ENCODE results near the gene UBE2I.

DNA sequence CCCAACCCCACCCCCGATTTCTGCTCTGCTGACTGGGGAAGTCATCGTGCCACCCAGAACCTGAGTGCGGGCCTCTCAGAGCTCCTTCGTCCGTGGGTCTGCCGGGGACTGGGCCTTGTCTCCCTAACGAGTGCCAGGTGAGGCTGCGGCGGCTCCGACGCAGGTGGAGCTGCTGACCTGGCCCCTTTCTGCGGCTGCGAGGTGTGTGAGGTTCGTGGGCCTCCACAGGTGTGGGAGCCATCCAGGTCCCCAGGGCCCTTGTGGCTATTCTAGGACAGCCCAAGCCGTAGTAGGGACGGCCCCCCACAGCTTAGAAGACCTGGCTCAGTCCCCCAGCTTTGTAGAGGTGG is 3.0 kb downstream of the UBE2I start:
- TF ChIP-seq, protein P1, sequence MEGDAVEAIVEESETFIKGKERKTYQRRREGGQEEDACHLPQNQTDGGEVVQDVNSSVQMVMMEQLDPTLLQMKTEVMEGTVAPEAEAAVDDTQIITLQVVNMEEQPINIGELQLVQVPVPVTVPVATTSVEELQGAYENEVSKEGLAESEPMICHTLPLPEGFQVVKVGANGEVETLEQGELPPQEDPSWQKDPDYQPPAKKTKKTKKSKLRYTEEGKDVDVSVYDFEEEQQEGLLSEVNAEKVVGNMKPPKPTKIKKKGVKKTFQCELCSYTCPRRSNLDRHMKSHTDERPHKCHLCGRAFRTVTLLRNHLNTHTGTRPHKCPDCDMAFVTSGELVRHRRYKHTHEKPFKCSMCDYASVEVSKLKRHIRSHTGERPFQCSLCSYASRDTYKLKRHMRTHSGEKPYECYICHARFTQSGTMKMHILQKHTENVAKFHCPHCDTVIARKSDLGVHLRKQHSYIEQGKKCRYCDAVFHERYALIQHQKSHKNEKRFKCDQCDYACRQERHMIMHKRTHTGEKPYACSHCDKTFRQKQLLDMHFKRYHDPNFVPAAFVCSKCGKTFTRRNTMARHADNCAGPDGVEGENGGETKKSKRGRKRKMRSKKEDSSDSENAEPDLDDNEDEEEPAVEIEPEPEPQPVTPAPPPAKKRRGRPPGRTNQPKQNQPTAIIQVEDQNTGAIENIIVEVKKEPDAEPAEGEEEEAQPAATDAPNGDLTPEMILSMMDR (IDR thresholded peaks at IDR 0.05): no peak
- no peak for TF ChIP-seq POLR2A (IDR thresholded peaks at IDR 0.05)
